Left ventricle myocardium inferior (tissue), 1 donor: ENCODE measurements around the gene KIF16B. TPM values are rescaled to one million over a fixed set of nuclear protein-coding genes. Genes with fewer than 3 reads are reported as not detected.

Experiments used
- DNase-seq: peaks from one replicate; pipeline ENCODE4 v3.0.0-alpha.2; 2020
- H3K27ac ChIP-seq: fragments of 200-600 bp; replicated peaks from 2 replicates; pipeline ENCODE4 v1.8.0; 2021
- H3K27me3 ChIP-seq: fragments of 200-600 bp; 2 replicates; pipeline ENCODE4 v1.8.0; 2021; ENCODE audit warnings: low read depth
- H3K36me3 ChIP-seq: fragments of 200-600 bp; 2 replicates; pipeline ENCODE4 v1.8.0; 2021
- H3K4me1 ChIP-seq: fragments of 200-600 bp; 2 replicates; pipeline ENCODE4 v1.8.0; 2021
- H3K4me3 ChIP-seq: fragments of 200-600 bp; 2 replicates; pipeline ENCODE4 v1.8.0; 2021; ENCODE audit warnings: mild to moderate bottlenecking, moderate library complexity
- H3K9me3 ChIP-seq: fragments of 200-600 bp; replicated peaks from 2 replicates; pipeline ENCODE4 v1.8.0; 2021
- CTCF ChIP-seq: fragments of 200-600 bp; IDR thresholded peaks from 2 replicates; pipeline ENCODE4 v1.8.0; 2021; ENCODE audit warnings: antibody characterized with exemption, mild to moderate bottlenecking, borderline replicate concordance
- intact Hi-C: fragments of 100-400 bp; cut with micrococcal nuclease; formaldehyde crosslinking; loops from one replicate; pipeline ENCODE4 v1.11.0; 2022
- total RNA-seq: library from RNA; stranded (reverse); fragmentation: NEBNext Ultra II Directional; extraction: Animal tissue kit (Norgen Biotek cat#: 25700); gene quantifications from one replicate; pipeline ENCODE4 v1.2.1, GENCODE V29; 2021
- donor health status: DM: no; HTN: yes; CAD: no; lungs with severe emphysema.

Gene KIF16B
- total RNA-seq, 1 donor from 2014 or later, result 16.4 TPM

- no peaks in the 10 kb centered on the region for H3K4me1 ChIP-seq
- TF ChIP-seq CTCF, result no peak
- no peak for DNase-seq
- H3K27ac ChIP-seq, result no peak overlapping the region
- no peak overlapping the region for H3K4me3 ChIP-seq
- no peaks in the 10 kb centered on the region for H3K9me3 ChIP-seq
- H3K27me3 ChIP-seq, result no peaks in the 10 kb centered on the region
- intact Hi-C loops, result no loop called here
- peaks cover 6% of the 10 kb centered on the region for H3K36me3 ChIP-seq
Measured at GRCh38 chr20:16279320-16279719, 293.9 kb downstream of the KIF16B start.

GRCh38 chr20:16273812-16274555, 299.3 kb downstream of the KIF16B start:
- no peaks in the 10 kb centered on the region for H3K4me1 ChIP-seq
- no peaks in the 10 kb centered on the region for H3K27me3 ChIP-seq
- peaks cover 14% of the 10 kb centered on the region for H3K36me3 ChIP-seq
- H3K4me3 ChIP-seq, result no peak overlapping the region
- TF ChIP-seq CTCF, result no peak
- intact Hi-C loops, result no loop called here
- H3K9me3 ChIP-seq, result no peaks in the 10 kb centered on the region
- no peak for DNase-seq
- H3K27ac ChIP-seq, result no peak overlapping the region

GRCh38 chr20:16272780-16273360, 300.4 kb downstream of the KIF16B start:
- TF ChIP-seq CTCF, result no peak
- Histone ChIP-seq H3K36me3 (peaks cover 18% of the 10 kb centered on the region), H3K4me1 (no peaks in the 10 kb centered on the region), H3K4me3 (no peak overlapping the region), H3K27ac (no peak overlapping the region), H3K27me3 (no peaks in the 10 kb centered on the region), H3K9me3 (no peaks in the 10 kb centered on the region)
- no peak for DNase-seq
- intact Hi-C loops, result no loop called here

GRCh38 chr20:16271450-16271849, 301.8 kb downstream of the KIF16B start:
- DNase-seq, result no peak
- Histone ChIP-seq H3K9me3 (peaks cover 4% of the 10 kb centered on the region), H3K36me3 (peaks cover 20% of the 10 kb centered on the region), H3K4me3 (no peak overlapping the region), H3K4me1 (no peaks in the 10 kb centered on the region), H3K27me3 (no peaks in the 10 kb centered on the region), H3K27ac (no peak overlapping the region)
- TF ChIP-seq CTCF, result no peak
- intact Hi-C loops, result no loop called here

GRCh38 chr20:16270989-16271388, 302.3 kb downstream of the KIF16B start:
- Histone ChIP-seq H3K9me3 (peaks cover 9% of the 10 kb centered on the region), H3K4me1 (no peaks in the 10 kb centered on the region), H3K27ac (no peak overlapping the region), H3K27me3 (no peaks in the 10 kb centered on the region), H3K4me3 (no peak overlapping the region), H3K36me3 (peaks cover 20% of the 10 kb centered on the region)
- no peak for DNase-seq
- no peak for TF ChIP-seq CTCF
- intact Hi-C loops, result no loop called here
